ENCODE data around the gene TEKT3. TPM values are rescaled to one million over a fixed set of nuclear protein-coding genes. Genes with fewer than 3 reads are reported as not detected.

The TEKT3 gene
- total RNA-seq, 1 donor from 2014 or later, result 2.8 TPM

- H3K36me3 Mint-ChIP-seq (ENCODE audit: insufficient read depth), result no peaks in the 10 kb centered on the region
- peaks cover 8% of the 10 kb centered on the region for H3K27me3 Mint-ChIP-seq
Measured at GRCh38 chr17:15278924-15279477, 62.4 kb downstream of the TEKT3 start.

GRCh38 chr17:15278380-15278779 lies 63.0 kb downstream of the TEKT3 start:
- TF ChIP-seq CTCF (IDR thresholded peaks at IDR 0.05; ENCODE audit: unreplicated experiment), result no peak
- Mint-ChIP-seq H3K36me3 (ENCODE audit: insufficient read depth) (no peaks in the 10 kb centered on the region), H3K4me3 (ENCODE audit: low read depth) (no peak overlapping the region), H3K9me3 (ENCODE audit: low read depth) (peaks cover 7% of the 10 kb centered on the region), H3K27me3 (peaks cover 8% of the 10 kb centered on the region), H3K4me1 (ENCODE audit: low read depth) (peaks cover 2% of the 10 kb centered on the region), H3K27ac (no peak overlapping the region)
- DNase-seq (ENCODE audit: low spot score, unreplicated experiment), result no peak

More at GRCh38 chr17:15278924-15279477, 62.4 kb downstream of the TEKT3 start:
- DNase-seq (ENCODE audit: low spot score, unreplicated experiment), result no peak
- Mint-ChIP-seq H3K4me3 (ENCODE audit: low read depth) (no peak overlapping the region), H3K9me3 (ENCODE audit: low read depth) (peaks cover 5% of the 10 kb centered on the region), H3K27ac (no peak overlapping the region), H3K4me1 (ENCODE audit: low read depth) (peaks cover 2% of the 10 kb centered on the region)
- no peak for TF ChIP-seq CTCF (IDR thresholded peaks at IDR 0.05; ENCODE audit: unreplicated experiment)

- TF ChIP-seq CTCF (IDR thresholded peaks at IDR 0.05; ENCODE audit: unreplicated experiment), result no peak
- DNase-seq (ENCODE audit: low spot score, unreplicated experiment), result no peak
- no peaks in the 10 kb centered on the region for H3K36me3 Mint-ChIP-seq (ENCODE audit: insufficient read depth)
- peaks cover 21% of the 10 kb centered on the region for H3K27me3 Mint-ChIP-seq
- H3K27ac Mint-ChIP-seq, result no peak overlapping the region
- H3K4me1 Mint-ChIP-seq (ENCODE audit: low read depth), result peaks cover 7% of the 10 kb centered on the region
- no peak overlapping the region for H3K4me3 Mint-ChIP-seq (ENCODE audit: low read depth)
- peaks cover 7% of the 10 kb centered on the region for H3K9me3 Mint-ChIP-seq (ENCODE audit: low read depth)
Measured at GRCh38 chr17:15274017-15274416, 67.4 kb downstream of the TEKT3 start.

GRCh38 chr17:15273141-15273793 lies 68.1 kb downstream of the TEKT3 start:
- Mint-ChIP-seq H3K27ac (no peak overlapping the region), H3K36me3 (ENCODE audit: insufficient read depth) (no peaks in the 10 kb centered on the region), H3K4me3 (ENCODE audit: low read depth) (no peak overlapping the region), H3K27me3 (peaks cover 25% of the 10 kb centered on the region), H3K9me3 (ENCODE audit: low read depth) (peaks cover 7% of the 10 kb centered on the region), H3K4me1 (ENCODE audit: low read depth) (peaks cover 7% of the 10 kb centered on the region)
- no peak for DNase-seq (ENCODE audit: low spot score, unreplicated experiment)
- TF ChIP-seq CTCF (IDR thresholded peaks at IDR 0.05; ENCODE audit: unreplicated experiment), result no peak

GRCh38 chr17:15271741-15272140 lies 69.7 kb downstream of the TEKT3 start:
- no peak for DNase-seq (ENCODE audit: low spot score, unreplicated experiment)
- H3K9me3 Mint-ChIP-seq (ENCODE audit: low read depth), result peaks cover 7% of the 10 kb centered on the region
- no peaks in the 10 kb centered on the region for H3K36me3 Mint-ChIP-seq (ENCODE audit: insufficient read depth)
- no peak for TF ChIP-seq CTCF (IDR thresholded peaks at IDR 0.05; ENCODE audit: unreplicated experiment)
- H3K27ac Mint-ChIP-seq, result no peak overlapping the region
- peaks cover 39% of the 10 kb centered on the region for H3K27me3 Mint-ChIP-seq
- peaks cover 7% of the 10 kb centered on the region for H3K4me1 Mint-ChIP-seq (ENCODE audit: low read depth)
- no peak overlapping the region for H3K4me3 Mint-ChIP-seq (ENCODE audit: low read depth)
